Calu3 (cell line): ENCODE measurements around the gene BPTF. TPM values are rescaled to one million over a fixed set of nuclear protein-coding genes. Genes with fewer than 3 reads are reported as not detected.
A peak's percentile ranks its signal among the peaks of the same experiment; 100 is the strongest.
"Not testable (repeated sequence)": the region's sequence is repeated elsewhere in the genome, so short reads cannot be mapped to it uniquely, and the experiment has no call there.

Experiments
- BruUV-seq: library from RNA; stranded (reverse); fragments of 400-500 nt; replicated peaks from 2 replicates; lab custom pipeline; 2021; lab: Mats Ljungman, UMichigan
- CTCF ChIA-PET: fragments of 300-600 bp; sonication (Branson Sonifier 250); formaldehyde crosslinking; loops from one replicate; lab custom pipeline; 2022; ENCODE audit warnings: antibody characterized with exemption; lab: Charles Lee
- DNase-seq: peaks from one replicate; pipeline ENCODE4 v3.0.0; 2022
- H3K27ac Mint-ChIP-seq: one replicate; pipeline ENCODE4 v1.8.0; 2022; ENCODE audit warnings: mixed read lengths; ENCODE audit not compliant: unreplicated experiment
- H3K27me3 Mint-ChIP-seq: one replicate; pipeline ENCODE4 v1.8.0; 2022; ENCODE audit warnings: mixed read lengths; ENCODE audit not compliant: unreplicated experiment
- H3K36me3 Mint-ChIP-seq: one replicate; pipeline ENCODE4 v1.8.0; 2022; ENCODE audit warnings: mild to moderate bottlenecking, moderate library complexity, mixed read lengths; ENCODE audit not compliant: insufficient read depth, unreplicated experiment
- H3K4me1 Mint-ChIP-seq: one replicate; pipeline ENCODE4 v1.8.0; 2022; ENCODE audit warnings: mild to moderate bottlenecking, low read depth, mixed read lengths; ENCODE audit not compliant: unreplicated experiment
- H3K4me3 Mint-ChIP-seq: one replicate; pipeline ENCODE4 v1.8.0; 2022; ENCODE audit warnings: mild to moderate bottlenecking, low read depth, moderate library complexity, mixed read lengths; ENCODE audit not compliant: unreplicated experiment
- H3K9me3 Mint-ChIP-seq: one replicate; pipeline ENCODE4 v1.8.0; 2022; ENCODE audit warnings: low read depth, mixed read lengths; ENCODE audit not compliant: unreplicated experiment
- intact Hi-C: fragments of 100-400 bp; cut with micrococcal nuclease; formaldehyde crosslinking; loops from one replicate; pipeline ENCODE4 v1.10.0; 2022; ENCODE audit not compliant: unreplicated experiment
- total RNA-seq: library from RNA; stranded (reverse); gene quantifications from 2 replicates; pipeline ENCODE4 v1.2.3, GENCODE V29; 2022
- TF ChIP-seq, protein P1 (sequence below): fragments of 200-600 bp; IDR thresholded peaks from one replicate; pipeline ENCODE4 v1.8.0; 2022; ENCODE audit warnings: antibody characterized with exemption; ENCODE audit not compliant: unreplicated experiment

The BPTF gene
- total RNA-seq, 1 experiment from 2014 or later: 66.8 TPM

- CTCF ChIA-PET: interaction anchor here (0.6 kb wide), 1 partner anchor 41 kb away, joined by 7 read pairs; the partner anchor contains the start of gene KPNA2
- TF ChIP-seq, protein P1, sequence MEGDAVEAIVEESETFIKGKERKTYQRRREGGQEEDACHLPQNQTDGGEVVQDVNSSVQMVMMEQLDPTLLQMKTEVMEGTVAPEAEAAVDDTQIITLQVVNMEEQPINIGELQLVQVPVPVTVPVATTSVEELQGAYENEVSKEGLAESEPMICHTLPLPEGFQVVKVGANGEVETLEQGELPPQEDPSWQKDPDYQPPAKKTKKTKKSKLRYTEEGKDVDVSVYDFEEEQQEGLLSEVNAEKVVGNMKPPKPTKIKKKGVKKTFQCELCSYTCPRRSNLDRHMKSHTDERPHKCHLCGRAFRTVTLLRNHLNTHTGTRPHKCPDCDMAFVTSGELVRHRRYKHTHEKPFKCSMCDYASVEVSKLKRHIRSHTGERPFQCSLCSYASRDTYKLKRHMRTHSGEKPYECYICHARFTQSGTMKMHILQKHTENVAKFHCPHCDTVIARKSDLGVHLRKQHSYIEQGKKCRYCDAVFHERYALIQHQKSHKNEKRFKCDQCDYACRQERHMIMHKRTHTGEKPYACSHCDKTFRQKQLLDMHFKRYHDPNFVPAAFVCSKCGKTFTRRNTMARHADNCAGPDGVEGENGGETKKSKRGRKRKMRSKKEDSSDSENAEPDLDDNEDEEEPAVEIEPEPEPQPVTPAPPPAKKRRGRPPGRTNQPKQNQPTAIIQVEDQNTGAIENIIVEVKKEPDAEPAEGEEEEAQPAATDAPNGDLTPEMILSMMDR: no peak
- Mint-ChIP-seq H3K4me1 (peaks cover 21% of the 10 kb centered on the region), H3K36me3 (peaks cover 41% of the 10 kb centered on the region), H3K4me3 (peak overlapping the region; percentile 87), H3K9me3 (no peaks in the 10 kb centered on the region), H3K27me3 (no peaks in the 10 kb centered on the region), H3K27ac (peak overlapping the region; percentile 69)
- DNase-seq: no peak
- TSS peak; percentile 40 for BruUV-seq
- intact Hi-C loops: loop anchor here (2.0 kb wide), 1 partner anchor 24 kb away; no protein-coding TSS in a partner anchor
Observed at GRCh38 chr17:67994817-67995569, 169.7 kb downstream of the BPTF start.

- no peak for DNase-seq
- Mint-ChIP-seq H3K9me3 (no peaks in the 10 kb centered on the region), H3K27ac (peak overlapping the region; percentile 69), H3K27me3 (no peaks in the 10 kb centered on the region), H3K36me3 (peaks cover 41% of the 10 kb centered on the region), H3K4me3 (peak overlapping the region; percentile 87), H3K4me1 (peaks cover 21% of the 10 kb centered on the region)
- CTCF ChIA-PET: no interaction called here
- TF ChIP-seq, protein P1: no peak
- intact Hi-C loops: loop anchor here (2.0 kb wide), 1 partner anchor 23 kb away; no protein-coding TSS in a partner anchor
- no TSS peak for BruUV-seq
Observed at GRCh38 chr17:67995570-67996263, 170.4 kb downstream of the BPTF start.

DNA sequence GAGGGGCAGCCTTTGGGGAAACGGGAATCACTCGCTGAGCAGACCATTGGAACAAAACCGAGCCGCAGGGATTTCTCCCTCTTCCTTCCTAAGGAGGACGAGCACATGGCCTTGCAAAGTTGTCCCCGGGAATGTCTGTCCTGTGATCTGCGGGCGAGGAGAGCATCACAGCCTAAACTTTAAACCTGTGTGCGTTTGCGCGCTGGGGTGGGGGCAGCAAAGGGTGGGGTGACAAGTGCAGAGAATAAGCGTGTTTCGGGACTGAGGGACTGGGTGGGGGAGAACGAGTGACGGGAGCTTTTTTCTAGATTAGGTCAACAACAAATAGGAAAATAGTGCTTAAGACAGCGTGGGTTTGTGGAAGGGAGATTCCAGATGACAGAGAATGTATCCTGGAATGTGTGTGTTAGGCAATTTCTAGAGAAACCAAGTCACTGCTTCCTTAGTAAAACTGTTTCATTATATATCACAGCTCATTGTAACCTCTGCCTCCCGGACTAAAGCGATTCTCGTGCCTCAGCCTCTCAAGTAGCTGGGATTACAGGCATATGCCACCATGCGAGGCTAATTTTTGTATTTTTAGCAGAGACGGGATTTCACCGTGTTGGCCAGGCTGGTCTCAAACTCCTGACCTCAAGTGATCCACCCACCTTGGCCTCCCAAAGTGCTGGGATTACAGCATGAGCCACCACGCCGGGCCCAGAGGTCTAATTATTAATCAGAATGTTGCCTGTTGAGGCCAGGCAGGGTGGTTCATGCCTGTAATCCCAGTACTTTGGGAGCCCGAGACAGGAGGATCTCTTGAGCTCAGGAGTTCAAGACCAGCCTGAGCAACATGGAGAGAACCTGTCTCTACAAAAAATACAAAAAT lies 171.2 kb downstream of the BPTF start, which contains the start of gene C17orf58:
Gene C17orf58, minus strand, starts transcription at position 169 of the 871 bp plus-strand sequence. CDS start 271 bp downstream, outside the sequence.
- H3K4me1 Mint-ChIP-seq: peaks cover 21% of the 10 kb centered on the region
- H3K4me3 Mint-ChIP-seq: peak within 1 kb of the TSS; percentile 87
- BruUV-seq, intact Hi-C loops, CTCF ChIA-PET, H3K27me3 Mint-ChIP-seq, H3K9me3 Mint-ChIP-seq, DNase-seq: not testable (repeated sequence)
- H3K27ac Mint-ChIP-seq: peak within 1 kb of the TSS; percentile 69
- H3K36me3 Mint-ChIP-seq: peaks cover 41% of the 10 kb centered on the region

GRCh38 chr17:67998466-67998865 lies 173.2 kb downstream of the BPTF start:
- intact Hi-C loops: no loop called here
- Mint-ChIP-seq H3K27me3 (no peaks in the 10 kb centered on the region), H3K9me3 (no peaks in the 10 kb centered on the region), H3K36me3 (peaks cover 30% of the 10 kb centered on the region), H3K4me3 (no peak overlapping the region), H3K27ac (no peak overlapping the region), H3K4me1 (peaks cover 21% of the 10 kb centered on the region)
- CTCF ChIA-PET: interaction anchor here (0.7 kb wide), 1 partner anchor 1468 kb away, joined by 5 read pairs; no protein-coding TSS in a partner anchor
- BruUV-seq: no TSS peak
- TF ChIP-seq, protein P1: no peak
- no peak for DNase-seq
